ENCODE results near the gene AAGAB.

GRCh38 chr15:67190813-67191212 lies 63.6 kb downstream of the AAGAB start:
- TF ChIP-seq POLR2AphosphoS5 (IDR thresholded peaks at IDR 0.05) (no peak), CTCF (IDR thresholded peaks at IDR 0.05; ENCODE audit: poor library complexity, severe bottlenecking) (no peak), MXI1 (conservative IDR thresholded peaks at IDR 0.05; ENCODE audit: poor library complexity, severe bottlenecking) (no peak)

All from neural cell (in vitro differentiated cells).